Measurements from ENCODE around the gene OVCA2. TPM values are rescaled to one million over a fixed set of nuclear protein-coding genes. Genes with fewer than 3 reads are reported as not detected.
A peak's percentile ranks its signal among the peaks of the same experiment; 100 is the strongest.
"Not testable (repeated sequence)": the region's sequence is repeated elsewhere in the genome, so short reads cannot be mapped to it uniquely, and the experiment has no call there.

OVCA2 gene
- total RNA-seq, 1 donor from 2014 or later = 13.7 TPM

DNA sequence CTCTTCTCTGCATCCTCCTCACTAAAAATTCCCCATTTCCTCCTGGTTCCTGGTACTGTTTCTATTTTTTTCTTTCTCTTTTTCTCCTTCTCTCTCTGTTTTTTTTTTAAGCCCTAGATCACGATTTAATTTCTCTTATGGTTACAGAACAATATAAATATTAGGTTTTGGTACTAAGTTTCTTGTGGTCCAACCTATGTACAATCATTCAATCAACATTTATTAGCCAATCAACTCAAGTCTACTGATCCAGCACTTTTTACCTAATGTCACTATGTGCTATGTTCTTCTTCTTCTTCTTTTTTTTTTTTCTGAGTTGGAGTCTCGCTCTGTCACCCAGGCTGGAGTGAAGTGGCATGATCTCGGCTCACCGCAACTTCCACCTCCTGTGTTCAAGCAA lies 29.3 kb upstream of the OVCA2 start:
- ATAC-seq (ENCODE audit: poor library complexity) (no peak), DNase-seq (no peak)
- intact Hi-C loops (cut with DNase I) = no loop called here

DNA sequence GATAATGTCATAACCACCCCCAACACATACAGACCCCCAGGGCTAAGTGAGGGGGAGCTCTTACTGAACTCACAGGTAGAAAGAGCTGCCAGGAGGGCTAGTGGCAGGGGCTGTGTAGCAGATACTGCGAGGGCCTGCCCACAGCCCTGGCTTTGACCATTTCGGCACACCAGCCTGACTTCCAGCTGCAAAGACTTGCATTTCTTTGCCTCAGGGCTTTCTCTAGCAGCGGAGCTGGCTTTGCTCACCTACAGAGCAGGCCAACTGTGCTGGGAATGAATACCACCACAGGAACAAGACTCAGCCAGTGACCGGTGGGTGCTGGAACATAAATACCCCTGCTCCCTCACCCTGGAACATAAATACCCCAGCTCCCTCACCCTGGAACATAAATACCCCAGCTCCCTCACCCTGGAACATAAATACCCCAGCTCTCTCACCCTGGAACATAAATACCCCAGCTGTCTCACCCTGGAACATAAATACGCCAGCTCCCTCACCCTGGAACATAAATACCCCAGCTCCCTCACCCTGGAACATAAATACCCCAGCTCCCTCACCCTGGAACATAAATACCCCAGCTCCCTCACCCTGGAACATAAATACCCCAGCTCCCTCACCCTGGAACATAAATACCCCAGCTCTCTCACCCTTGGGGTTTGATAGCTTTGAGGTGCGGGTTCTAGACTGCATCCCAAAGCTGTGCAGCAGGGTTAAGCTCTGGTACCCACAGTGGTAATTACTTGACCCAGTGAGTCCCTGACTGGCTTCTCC lies 28.4 kb upstream of the OVCA2 start:
- ATAC-seq (ENCODE audit: poor library complexity); intact Hi-C loops (cut with DNase I); DNase-seq: not testable (repeated sequence)

DNA sequence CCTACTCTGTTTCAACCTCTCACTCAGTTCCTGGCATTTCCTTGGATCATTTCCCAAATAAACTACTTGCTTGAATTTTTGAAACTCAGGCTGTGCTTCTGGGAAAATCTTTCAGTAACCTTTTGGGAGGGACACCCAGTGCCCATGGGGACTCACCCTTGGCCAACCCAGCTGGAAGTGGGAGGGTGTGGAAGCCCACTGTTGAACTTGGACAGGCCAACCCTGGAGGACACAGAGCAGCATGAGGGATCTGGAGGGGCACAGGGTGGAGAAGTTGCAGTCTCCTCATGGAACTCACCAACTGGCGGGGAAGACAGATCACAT lies 27.9 kb upstream of the OVCA2 start:
- intact Hi-C loops (cut with DNase I) = no loop called here
- ATAC-seq (ENCODE audit: poor library complexity) (no peak), DNase-seq (no peak)

DNA sequence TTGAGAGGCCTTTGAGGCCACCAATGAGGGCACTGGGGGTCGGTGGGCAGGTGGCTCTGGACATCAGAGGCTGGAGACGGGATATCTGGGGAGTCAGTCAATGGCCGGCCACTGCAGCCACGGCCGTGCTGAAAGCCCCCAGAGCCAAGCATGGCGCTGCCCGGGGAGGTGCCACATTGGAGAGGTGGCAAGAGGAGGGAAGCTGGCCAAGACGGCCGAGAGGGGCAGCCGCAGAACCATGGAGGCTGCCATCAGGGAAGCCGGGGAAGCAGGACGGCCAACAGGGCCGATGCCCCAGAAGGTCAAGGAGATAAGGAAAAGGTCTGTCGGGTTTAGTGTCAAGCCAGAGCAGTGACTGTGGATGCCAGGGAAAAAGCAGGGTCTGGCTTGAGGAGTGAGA lies 26.5 kb upstream of the OVCA2 start:
- intact Hi-C loops (cut with DNase I) = no loop called here
- ATAC-seq (ENCODE audit: poor library complexity) (no peak), DNase-seq (no peak)

DNA sequence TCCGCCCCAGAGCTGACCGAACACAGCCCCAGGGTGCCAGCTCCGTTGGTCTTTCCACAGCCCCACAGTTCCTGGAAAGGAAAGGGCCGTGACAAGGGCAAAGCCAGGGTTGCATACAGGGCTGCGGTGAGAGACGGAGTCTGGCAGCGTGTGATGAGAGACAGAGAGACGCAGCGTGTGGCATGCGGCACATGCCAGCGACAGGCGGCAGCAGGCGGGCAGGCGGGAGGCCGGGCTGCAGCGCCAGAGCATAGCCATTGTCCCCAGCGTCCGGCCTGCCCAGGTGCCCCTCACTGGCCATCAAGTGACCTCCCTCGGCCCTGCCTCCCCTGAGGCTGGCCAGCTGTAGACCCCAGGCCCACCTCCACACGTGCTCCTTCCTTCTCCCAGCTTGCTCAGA lies 25.3 kb upstream of the OVCA2 start:
- ATAC-seq (ENCODE audit: poor library complexity) (no peak), DNase-seq (no peak)
- intact Hi-C loops (cut with DNase I) = no loop called here

DNA sequence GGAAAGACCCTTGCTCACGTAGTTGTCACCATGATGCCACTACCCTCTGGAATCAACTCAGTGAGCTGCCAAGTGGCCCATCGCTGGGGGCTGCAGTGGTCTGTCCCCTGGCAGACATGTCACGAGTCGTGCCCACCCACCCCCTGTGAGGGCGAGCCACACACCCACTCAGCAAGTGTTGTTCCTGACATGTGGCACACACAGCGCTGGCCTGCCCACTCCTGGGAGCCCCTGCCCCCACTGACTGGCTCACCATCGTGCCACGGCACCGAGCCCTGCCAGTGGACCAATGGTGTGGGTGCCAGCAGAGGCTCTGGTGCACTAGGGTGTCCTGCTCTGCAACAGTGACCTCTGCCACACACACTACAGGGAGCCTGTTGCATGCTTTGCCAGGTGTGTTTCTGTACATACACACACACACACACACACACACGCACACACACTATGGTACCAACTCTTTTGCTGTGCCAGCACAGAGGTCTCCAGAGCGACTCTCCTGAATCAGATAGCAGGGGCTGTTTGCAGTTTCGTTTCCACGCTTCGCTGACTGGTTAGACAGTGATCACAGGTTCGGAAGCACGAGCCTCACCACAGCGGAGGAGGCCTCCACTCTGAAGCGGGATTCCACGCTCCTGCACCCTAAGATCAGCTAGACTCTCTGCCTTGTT lies 24.4 kb upstream of the OVCA2 start:
- intact Hi-C loops (cut with DNase I) = no loop called here
- no peak for DNase-seq
- ATAC-seq (ENCODE audit: poor library complexity) = no peak

DNA sequence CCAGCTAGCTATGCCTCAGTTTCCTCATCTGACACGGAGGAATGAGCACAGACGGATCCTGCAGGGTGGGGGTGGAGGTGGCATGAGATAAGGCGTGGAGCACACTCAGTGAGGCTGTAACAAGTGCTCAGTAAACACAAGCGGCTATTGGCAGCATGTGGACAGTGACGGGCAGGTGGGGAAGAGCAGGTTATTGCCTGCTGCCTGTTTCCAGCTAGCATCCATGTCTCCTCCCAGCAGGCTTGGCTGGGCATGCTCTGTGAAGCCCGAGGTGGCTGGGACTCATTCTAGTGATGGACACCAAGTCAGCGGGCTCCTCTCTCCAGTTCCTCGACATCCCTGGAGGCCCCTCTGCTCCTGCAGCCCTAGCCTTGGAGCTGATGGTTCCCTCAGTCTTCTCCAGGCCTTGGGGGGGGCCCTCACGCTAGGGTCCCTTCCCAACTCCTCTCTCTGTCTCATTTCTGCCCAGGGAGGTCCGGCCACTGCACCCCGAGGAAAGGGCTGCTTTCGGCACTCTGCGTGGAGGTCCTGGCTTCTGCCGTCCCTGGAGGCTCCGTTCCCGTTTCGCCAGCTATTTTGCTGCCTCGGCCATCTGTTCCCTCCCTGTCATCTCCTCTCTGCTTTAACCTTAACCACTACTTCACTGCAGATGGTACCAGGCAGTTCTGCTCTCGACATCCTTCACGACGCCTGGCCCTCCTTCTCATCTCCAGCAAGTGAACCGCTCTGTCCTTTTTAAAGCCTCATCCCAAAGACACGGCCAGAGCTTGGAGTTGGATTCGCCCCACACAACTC lies 22.9 kb upstream of the OVCA2 start:
- intact Hi-C loops (cut with DNase I) = no loop called here
- DNase-seq = no peak
- no peak for ATAC-seq (ENCODE audit: poor library complexity)

DNA sequence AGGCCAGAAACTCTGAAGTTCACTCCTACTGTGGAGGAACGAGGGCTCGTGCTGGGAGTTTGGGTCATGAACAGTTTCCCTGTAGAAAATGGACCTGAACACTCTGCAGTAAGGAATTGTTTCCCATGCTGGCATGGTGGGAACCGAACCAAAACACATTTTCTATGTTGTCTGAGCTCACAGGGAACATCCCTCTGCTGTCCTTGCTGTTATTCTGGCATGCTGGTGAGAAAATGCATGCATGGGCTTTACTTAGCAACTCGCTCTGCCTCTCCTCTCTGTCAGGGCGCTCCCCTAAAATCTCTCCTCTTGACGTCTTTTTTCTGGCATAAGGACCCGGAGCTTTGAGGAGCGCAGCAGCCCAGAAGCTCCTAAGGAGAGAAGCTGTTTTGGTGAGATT lies 22.1 kb upstream of the OVCA2 start:
- intact Hi-C loops (cut with DNase I) = no loop called here
- no peak for DNase-seq

DNA sequence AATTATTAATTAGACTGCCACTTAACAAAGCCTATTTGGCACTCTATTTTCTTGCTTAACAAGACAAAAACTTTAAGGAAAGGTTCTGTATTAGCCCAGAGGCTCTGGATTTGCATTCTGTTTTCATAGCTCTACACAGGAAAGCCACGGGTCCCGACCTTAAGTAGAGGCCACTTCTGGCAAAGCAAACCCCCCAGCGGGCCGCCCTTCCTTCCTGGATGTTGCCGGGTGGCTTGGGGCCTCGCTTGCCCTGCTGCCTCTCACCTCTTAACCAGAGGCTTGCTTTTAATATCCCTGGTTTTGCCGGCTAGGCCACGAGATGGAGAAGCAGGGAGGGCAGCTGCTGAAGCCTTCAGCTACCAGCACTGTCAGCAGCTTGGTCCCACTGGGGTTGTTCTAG lies 21.1 kb upstream of the OVCA2 start:
- intact Hi-C loops (cut with DNase I) = no loop called here
- DNase-seq (no peak), ATAC-seq (ENCODE audit: poor library complexity) (no peak)

More for the DNA sequence above, 22.1 kb upstream of the OVCA2 start:
- no peak for ATAC-seq (ENCODE audit: poor library complexity)

DNA sequence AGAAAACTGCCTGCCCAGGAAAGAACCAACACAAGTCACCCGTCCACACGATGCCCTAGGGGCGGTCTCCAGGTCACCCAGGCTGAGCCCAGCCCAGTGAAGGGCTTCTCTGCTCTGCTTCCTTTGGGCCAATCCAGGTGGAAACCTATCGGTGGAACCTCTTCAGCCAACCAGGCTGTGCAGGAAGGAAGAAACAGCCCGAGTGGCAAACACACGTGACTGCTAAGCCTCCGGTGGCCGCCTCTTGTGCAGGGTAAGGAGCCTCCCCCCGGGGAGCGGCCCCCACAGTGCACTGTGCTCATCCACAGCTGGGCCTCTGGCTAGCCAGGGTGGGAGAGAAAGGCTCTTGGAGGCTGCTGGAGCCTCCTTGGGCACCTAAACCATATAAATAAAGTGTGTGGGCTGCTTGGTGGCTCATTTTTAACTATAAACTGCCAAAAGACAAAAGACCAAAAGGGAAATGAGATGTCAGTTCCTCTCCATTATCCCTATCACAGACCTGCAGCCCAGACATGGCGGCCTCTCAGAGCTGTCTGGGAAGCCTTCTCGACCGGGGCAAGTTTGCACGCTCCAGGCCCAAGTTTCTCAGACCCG lies 19.1 kb upstream of the OVCA2 start:
- intact Hi-C loops (cut with DNase I) = no loop called here
- ATAC-seq (ENCODE audit: poor library complexity) (no peak), DNase-seq (no peak)

DNA sequence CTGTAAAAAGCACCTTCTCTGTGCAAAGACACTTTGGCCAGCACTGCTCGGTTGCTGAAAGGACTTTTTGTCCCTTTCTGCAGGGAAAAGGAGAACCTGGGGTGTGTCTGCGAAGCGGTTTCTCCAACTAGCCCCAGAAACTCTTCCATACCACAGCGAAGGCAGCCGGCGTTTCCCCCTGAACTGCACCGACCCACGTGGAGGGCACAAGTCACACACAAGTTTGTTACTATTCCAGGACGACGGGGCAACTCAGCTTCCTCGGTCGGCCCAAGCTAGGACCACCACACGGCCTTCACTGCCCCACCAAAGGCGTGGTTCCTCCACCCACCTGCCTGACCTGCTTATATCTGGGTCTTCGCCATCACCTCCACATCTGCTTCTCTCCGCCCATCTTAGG lies 18.6 kb upstream of the OVCA2 start:
- ATAC-seq (ENCODE audit: poor library complexity) (no peak), DNase-seq (no peak)
- intact Hi-C loops (cut with DNase I) = no loop called here

DNA sequence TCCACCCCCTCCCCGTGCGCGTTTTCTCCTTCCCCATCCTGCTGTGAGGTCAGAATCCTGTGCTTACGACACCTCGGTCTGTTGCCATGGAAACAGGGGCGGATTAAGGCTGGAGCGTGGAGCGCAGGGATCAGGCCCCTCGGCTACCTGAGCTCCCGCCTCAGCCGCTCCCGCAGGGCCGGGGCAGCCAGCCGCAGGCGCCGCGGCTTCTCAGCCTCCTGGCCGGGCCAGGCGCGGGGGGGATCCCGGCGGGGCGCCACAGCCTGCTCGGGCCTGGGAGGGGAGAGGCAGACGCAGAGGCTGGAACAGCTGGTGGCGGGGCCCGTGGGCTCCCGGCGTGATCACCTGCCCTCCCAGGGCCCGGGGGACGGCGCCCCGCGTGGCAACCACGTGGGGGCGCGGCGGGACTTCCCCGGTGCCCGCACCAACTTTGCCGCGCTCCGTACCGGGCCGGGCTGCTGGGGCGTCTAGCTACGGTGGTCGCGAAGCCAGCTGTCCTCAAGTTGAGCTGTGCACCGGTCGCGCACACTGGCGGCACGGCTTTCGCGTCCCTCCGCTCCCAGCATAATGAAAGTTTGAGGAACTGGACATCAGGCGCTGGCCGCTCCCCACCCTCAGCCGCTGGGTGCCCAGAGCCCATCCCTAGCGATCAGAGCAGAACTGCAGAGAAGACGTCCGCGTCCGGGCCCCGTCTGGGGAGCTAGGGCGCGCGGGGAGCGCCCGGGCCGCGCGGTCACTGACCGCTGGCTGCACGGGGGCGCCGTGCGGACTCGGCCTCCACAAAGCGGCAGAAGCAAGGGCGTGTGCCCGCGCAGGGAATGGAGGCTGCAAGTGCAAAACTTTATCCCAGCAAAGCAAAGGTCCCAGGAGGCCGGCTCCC lies 17.9 kb upstream of the OVCA2 start:
- DNase-seq = no peak
- intact Hi-C loops (cut with DNase I) = no loop called here
- ATAC-seq (ENCODE audit: poor library complexity) = peak; percentile 22

DNA sequence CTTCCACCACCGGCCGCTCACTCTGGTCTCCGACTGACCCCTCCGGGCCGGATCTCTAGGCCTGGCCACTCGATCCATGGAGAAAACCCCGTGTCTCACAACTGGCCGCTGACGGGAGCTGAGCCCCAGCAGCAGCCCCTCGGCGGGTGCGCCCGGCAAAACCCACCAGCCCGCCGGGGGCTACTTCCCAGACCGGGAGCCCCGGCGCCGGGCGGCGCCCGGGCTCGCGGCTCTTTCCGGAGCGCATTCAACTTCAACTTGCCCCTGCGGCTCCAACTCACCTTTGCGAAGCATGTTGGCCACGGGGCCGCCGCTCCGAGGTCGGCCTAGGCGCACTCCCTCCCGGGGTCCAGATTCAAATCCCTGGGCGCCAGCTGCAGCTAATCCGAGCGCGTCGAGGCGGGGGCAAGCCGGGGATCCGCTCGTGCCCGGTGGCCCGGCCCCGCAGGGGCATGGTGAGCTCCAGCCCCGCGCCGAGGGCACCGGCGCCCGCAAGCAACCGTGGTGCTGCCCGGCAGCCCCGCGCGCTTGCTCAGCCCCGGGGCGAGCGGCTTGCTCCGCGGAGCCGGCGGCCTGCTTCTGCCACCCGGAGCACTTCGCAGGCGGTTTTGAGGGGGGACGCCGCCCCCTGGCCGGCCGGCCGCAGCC lies 17.1 kb upstream of the OVCA2 start:
- DNase-seq (no peak), ATAC-seq (ENCODE audit: poor library complexity) (peak; percentile 16)
- intact Hi-C loops (cut with DNase I) = no loop called here

DNA sequence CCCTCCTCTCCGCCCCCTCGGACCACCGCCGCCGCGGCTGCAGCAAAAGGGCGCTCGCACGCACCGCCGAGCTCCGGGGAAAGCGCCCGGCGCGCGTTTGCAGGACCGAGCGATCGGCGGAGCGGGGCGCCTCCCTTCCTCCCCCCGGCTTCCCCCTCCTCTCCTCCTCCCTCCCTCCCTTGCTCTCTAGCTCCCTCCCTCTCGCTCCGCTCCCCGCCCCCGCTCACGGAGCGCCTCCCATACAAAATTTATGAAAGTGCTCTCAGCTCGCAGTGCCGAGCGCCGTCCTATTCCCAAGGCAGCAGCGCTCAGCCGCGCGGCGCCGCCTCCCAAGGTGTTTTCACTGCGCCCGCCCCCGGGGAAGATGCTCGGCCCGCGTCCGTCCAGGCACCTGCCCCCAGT lies 16.6 kb upstream of the OVCA2 start, which contains the start of gene RTN4RL1:
RTN4RL1 (minus strand) TSS at position 115 of the 402 bp plus-strand sequence. CDS start 469 bp downstream, outside the sequence.
- peak; percentile 69 for ATAC-seq (ENCODE audit: poor library complexity)
- intact Hi-C loops (cut with DNase I) = no loop called here
- DNase-seq = peak; percentile 86

DNA sequence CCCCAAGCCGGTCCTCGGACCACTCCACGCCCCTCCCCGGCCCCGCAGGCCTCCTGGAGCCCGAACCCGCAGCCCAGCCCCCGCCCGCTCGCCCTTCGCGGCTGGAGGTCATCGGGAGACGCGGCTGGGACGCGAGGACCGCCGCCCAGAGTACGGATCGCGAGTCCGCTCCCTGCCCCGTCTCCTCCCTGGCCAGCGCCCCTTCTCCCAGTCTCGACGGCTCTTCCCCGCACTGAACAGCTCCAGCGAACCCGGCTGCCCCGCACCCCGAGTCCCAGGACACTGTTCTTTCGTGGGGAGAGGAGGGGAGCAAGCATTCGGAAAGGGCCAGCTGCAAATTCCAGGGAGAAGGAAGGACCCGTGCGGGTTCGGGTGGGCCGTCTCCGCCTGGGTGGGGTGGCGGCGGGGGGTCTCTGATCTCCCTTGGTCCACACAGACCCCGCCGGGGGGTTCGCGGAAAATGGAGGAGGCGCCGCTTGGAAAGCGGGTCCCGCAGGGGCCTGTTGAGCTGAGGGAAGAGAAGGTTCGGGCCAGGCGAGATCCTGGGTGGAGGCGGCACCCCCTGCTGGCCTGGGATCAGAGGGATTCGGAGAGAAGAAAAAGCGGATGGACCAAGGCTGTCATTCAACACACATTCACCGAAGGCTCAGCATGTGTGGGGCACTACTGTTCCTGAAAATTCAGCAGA lies 16.1 kb upstream of the OVCA2 start:
- DNase-seq (peak; percentile 85), ATAC-seq (ENCODE audit: poor library complexity) (peak; percentile 69)
- intact Hi-C loops (cut with DNase I) = loop anchor here (2.0 kb wide), 1 partner anchor 117 kb away; no protein-coding TSS in a partner anchor

DNA sequence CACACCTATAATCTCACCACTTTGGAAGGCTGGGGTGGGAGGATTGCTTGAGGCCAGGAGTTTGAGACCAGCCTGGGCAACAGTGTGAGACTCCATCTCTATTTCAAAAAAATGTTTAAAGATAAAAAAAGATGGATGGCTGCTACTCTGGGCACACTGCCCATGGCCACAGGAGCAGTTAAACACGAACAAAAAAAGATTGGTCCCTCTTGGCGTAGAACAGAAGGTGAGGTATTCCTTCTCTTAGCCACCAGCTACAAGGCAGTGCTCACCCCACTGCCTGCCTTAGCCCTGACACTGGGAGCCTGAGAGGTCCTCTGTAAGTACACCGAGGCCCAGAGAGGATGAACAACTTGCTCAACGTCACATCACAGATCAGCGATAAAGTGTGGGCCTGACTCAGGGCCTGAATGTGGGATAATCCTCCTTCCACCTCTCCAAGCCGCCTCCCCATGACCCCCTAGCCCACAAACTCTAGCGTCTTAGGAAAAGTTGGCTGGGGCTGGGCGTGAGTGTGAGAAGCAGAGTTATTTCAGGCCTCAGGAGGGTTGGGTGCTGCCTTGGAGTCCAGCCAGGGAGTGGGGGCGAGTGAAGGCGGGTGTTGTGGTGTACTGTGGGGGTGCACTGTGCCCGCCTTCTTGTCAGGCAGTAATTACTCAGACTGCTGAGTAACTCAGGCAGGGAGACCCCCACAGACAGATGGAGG lies 14.1 kb upstream of the OVCA2 start:
- DNase-seq (no peak), ATAC-seq (ENCODE audit: poor library complexity) (no peak)
- intact Hi-C loops (cut with DNase I) = loop anchor here (2.0 kb wide), 1 partner anchor 119 kb away; no protein-coding TSS in a partner anchor

DNA sequence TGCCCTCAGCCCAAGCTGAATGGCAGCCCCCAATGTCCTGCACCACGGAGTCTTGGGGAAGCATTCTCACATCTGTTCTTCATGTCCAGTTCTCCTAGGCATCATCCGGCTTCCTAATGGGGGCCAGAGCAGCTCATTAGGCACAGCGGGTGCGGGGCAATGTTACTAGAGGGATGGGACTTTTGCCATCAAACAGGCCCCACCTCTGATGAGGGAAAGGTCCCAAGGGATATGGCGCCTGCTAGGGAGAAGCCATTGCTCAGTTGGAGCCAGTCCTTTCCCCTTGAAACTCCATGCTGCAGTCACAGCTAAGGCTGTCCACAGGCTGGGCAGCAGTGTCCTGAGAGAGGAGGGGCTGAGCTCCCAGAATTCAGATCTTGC lies 13.6 kb upstream of the OVCA2 start:
- intact Hi-C loops (cut with DNase I) = no loop called here
- ATAC-seq (ENCODE audit: poor library complexity) (no peak), DNase-seq (no peak)

Data from Right ventricle myocardium superior (tissue), 1 donor.